ENCODE results near the gene IL36RN. TPM values are rescaled to one million over a fixed set of nuclear protein-coding genes. Genes with fewer than 3 reads are reported as not detected.

The IL36RN gene
- polyA plus RNA-seq, 2 of the 4 experiments (the other 2 are of a cell fraction), result not detected

GRCh38 chr2:113078350-113078839, 19.4 kb downstream of the IL36RN start:
- Histone ChIP-seq H3K27ac (0 out of 6 replicates have a peak overlapping the region, but pooled peaks of 1 of the 2 experiments have one; percentile 31), H3K9me3 (no peaks in the 10 kb centered on the region), H3K4me3 (no peak overlapping the region), H3K4me2 (peak overlapping the region; percentile 23; the same call in 1 of the 3 replicates), H3K4me1 (peaks cover 3% of the 10 kb centered on the region; the same call in 1 of the 3 replicates)
- FAIRE-seq, result no peak
- DNase-seq (ENCODE audit: low read depth in 1 of 2, low spot score in 1 of 2), result peak in 1 of 2 experiments; percentile 16
- 48% methylated on average over 6 of the region's 6 CpGs for WGBS (ENCODE audit: missing lambda C conversion rate)
- no peak for ATAC-seq
- ChIA-PET CTCF (interaction anchor here (1.1 to 12.9 kb wide), 5 partner anchors 12 to 122 kb away, joined by 5 to 150 read pairs (median 44); partner anchors contain the start of gene IL36RN), POLR2A (no interaction called here)
- TF ChIP-seq, protein P1, sequence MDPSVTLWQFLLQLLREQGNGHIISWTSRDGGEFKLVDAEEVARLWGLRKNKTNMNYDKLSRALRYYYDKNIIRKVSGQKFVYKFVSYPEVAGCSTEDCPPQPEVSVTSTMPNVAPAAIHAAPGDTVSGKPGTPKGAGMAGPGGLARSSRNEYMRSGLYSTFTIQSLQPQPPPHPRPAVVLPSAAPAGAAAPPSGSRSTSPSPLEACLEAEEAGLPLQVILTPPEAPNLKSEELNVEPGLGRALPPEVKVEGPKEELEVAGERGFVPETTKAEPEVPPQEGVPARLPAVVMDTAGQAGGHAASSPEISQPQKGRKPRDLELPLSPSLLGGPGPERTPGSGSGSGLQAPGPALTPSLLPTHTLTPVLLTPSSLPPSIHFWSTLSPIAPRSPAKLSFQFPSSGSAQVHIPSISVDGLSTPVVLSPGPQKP (IDR thresholded peaks at IDR 0.05; ENCODE audit: low read depth, low read length), result no peak

DNA sequence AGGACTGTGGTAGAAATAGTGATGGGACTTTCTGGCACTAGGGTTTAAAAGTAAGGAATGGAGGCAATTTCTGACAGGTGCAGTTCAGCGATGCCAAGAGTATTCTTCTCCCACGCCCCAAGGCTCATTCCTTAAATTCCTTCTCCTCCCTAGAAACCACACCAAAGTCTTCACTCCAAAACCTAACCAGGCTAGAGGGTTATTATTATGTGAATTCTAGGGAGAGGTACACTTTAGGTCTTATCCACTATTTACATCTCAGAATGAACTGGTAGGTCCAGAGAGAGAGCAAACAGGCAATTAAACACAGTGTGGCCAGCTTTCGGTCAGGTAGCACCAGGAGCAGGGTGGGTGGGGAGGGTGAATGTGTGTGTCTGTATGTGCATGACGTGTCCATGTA, 20.1 kb downstream of the IL36RN start:
- H3K4me3 ChIP-seq, result no peak overlapping the region
- no peak overlapping the region for H3K27ac ChIP-seq
- ATAC-seq (no peak; a peak in 1 of 6 replicates), DNase-seq (ENCODE audit: low read depth in 1 of 2, low spot score in 1 of 2) (no peak), FAIRE-seq (no peak)
- no peak overlapping the region for H3K4me2 ChIP-seq
- ChIA-PET POLR2A (no interaction called here), CTCF (interaction anchor here (0.9 to 12.9 kb wide), 15 partner anchors 10 to 121 kb away, joined by 3 to 150 read pairs (median 8); partner anchors contain the start of genes IL1F10 and IL36RN)
- H3K4me1 ChIP-seq, result peaks cover 3% of the 10 kb centered on the region; the same call in 1 of the 3 replicates
- TF ChIP-seq TP53 (CRISPR knock-in tag; IDR thresholded peaks at IDR 0.05), result no peak
- TF ChIP-seq CHD2 (IDR thresholded peaks at IDR 0.05; ENCODE audit: low read length, partially characterized antibody), result no peak
- no peak for TF ChIP-seq NPAS2 (CRISPR knock-in tag; IDR thresholded peaks at IDR 0.05; ENCODE audit: borderline replicate concordance)
- no peak for TF ChIP-seq HES2 (IDR thresholded peaks at IDR 0.05)
- TF ChIP-seq, protein P2, sequence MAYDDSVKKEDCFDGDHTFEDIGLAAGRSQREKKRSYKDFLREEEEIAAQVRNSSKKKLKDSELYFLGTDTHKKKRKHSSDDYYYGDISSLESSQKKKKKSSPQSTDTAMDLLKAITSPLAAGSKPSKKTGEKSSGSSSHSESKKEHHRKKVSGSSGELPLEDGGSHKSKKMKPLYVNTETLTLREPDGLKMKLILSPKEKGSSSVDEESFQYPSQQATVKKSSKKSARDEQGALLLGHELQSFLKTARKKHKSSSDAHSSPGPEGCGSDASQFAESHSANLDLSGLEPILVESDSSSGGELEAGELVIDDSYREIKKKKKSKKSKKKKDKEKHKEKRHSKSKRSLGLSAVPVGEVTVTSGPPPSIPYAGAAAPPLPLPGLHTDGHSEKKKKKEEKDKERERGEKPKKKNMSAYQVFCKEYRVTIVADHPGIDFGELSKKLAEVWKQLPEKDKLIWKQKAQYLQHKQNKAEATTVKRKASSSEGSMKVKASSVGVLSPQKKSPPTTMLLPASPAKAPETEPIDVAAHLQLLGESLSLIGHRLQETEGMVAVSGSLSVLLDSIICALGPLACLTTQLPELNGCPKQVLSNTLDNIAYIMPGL (CRISPR knock-in tag; IDR thresholded peaks at IDR 0.05; ENCODE audit: borderline replicate concordance), result no peak
- TF ChIP-seq CBX2 (IDR thresholded peaks at IDR 0.05; ENCODE audit: borderline replicate concordance, low read depth), result no peak
- no peak for TF ChIP-seq CEBPB (IDR thresholded peaks at IDR 0.05)
- no peak for TF ChIP-seq HOXA7 (CRISPR knock-in tag; IDR thresholded peaks at IDR 0.05)
- no peak for TF ChIP-seq KDM5A (IDR thresholded peaks at IDR 0.05)
- 72% methylated on average over 4 of the region's 4 CpGs for WGBS (ENCODE audit: missing lambda C conversion rate)
- H3K9me3 ChIP-seq, result no peaks in the 10 kb centered on the region

DNA sequence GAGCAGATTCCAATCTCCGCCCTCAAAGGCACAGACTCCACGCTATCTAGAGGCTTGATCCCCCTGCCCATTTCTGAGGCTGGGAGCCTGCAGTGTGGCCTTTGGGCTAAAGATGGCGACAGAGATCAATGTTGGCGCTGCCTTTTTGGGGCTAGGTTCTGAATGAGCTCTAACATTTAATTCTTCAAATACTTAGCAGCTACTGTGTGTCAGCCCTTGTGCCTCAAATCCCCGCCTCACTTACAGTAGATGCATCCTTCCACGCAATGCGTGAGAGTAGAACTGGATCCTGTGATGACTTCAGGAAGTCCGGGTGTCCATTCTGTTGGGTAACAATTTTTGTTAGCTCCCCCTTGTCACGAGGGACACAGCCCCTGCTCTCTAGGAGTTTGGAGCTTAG, 21.1 kb downstream of the IL36RN start:
- peaks cover 3% of the 10 kb centered on the region; the same call in 1 of the 3 replicates for H3K4me1 ChIP-seq
- FAIRE-seq (no peak), ATAC-seq (peak; percentile 70 to 91; a peak in 5 of 6 replicates), DNase-seq (ENCODE audit: low read depth in 1 of 2, low spot score in 1 of 2) (peak; percentile 31 to 32)
- ChIA-PET CTCF (interaction anchor here (0.6 to 12.9 kb wide), 34 partner anchors 10 to 328 kb away, joined by 3 to 150 read pairs (median 4); partner anchors contain the start of genes IL1F10 and IL36RN), POLR2A (interaction anchor here (1.6 kb wide), 1 partner anchor 119 kb away, joined by 7 read pairs; no protein-coding TSS in a partner anchor)
- no peak overlapping the region for H3K4me2 ChIP-seq
- 12% methylated on average over 8 of the region's 9 CpGs for WGBS (ENCODE audit: missing lambda C conversion rate)
- H3K4me3 ChIP-seq, result no peak overlapping the region
- no peaks in the 10 kb centered on the region for H3K9me3 ChIP-seq
- no peak overlapping the region for H3K27ac ChIP-seq
- TF ChIP-seq RFX5 (IDR thresholded peaks at IDR 0.05) (0 out of 2 replicates have a peak, but pooled peaks have one; percentile 21), SMC3 (IDR thresholded peaks at IDR 0.05) (peak; percentile 63), RAD21 (conservative IDR thresholded peaks at IDR 0.05 in 1 of 2, IDR thresholded peaks at IDR 0.05 in 1 of 2) (peak; percentile 86 to 88), HDAC2 (IDR thresholded peaks at IDR 0.05) (no peak), CTCF (IDR thresholded peaks at IDR 0.05) (peak; percentile 80)

Data from A549 (cell line).